ENCODE measurements around the gene RIOX2. TPM values are rescaled to one million over a fixed set of nuclear protein-coding genes. Genes with fewer than 3 reads are reported as not detected.

Gene RIOX2
- total RNA-seq, 1 donor, result 27.1 TPM

- Histone ChIP-seq H3K27me3 (ENCODE audit: insufficient read depth, low read length) (no peaks in the 10 kb centered on the region), H3K27ac (ENCODE audit: low read depth, low read length) (no peak overlapping the region), H3K4me1 (ENCODE audit: insufficient read depth, low read length) (no peaks in the 10 kb centered on the region), H4K20me1 (ENCODE audit: insufficient read depth, low read length) (no peaks in the 10 kb centered on the region), H2AFZ (ENCODE audit: low read length) (no peak overlapping the region), H3K4me3 (ENCODE audit: insufficient read depth, low read length) (no peak overlapping the region), H3K4me2 (ENCODE audit: insufficient read depth, low read length) (no peak overlapping the region), H3K36me3 (ENCODE audit: insufficient read depth, low read length) (peaks cover 7% of the 10 kb centered on the region), H3K9me3 (ENCODE audit: low read depth, low read length) (no peaks in the 10 kb centered on the region), H3K79me2 (ENCODE audit: insufficient read depth, low read length) (no peaks in the 10 kb centered on the region)
- DNase-seq (ENCODE audit: insufficient read length, low spot score, missing footprints), result no peak
- TF ChIP-seq CTCF (IDR thresholded peaks at IDR 0.05; ENCODE audit: extremely low read depth, low read depth, low read length), result peak; percentile 19
These were observed 75.7 kb downstream of the RIOX2 start for GRCh38 chr3:97896547-97896946.

GRCh38 chr3:97896129-97896528 lies 76.1 kb downstream of the RIOX2 start:
- no peak overlapping the region for H3K4me3 ChIP-seq (ENCODE audit: insufficient read depth, low read length)
- H3K27me3 ChIP-seq (ENCODE audit: insufficient read depth, low read length), result no peaks in the 10 kb centered on the region
- no peak overlapping the region for H3K27ac ChIP-seq (ENCODE audit: low read depth, low read length)
- DNase-seq (ENCODE audit: insufficient read length, low spot score, missing footprints), result no peak
- H3K4me1 ChIP-seq (ENCODE audit: insufficient read depth, low read length), result no peaks in the 10 kb centered on the region
- no peak overlapping the region for H2AFZ ChIP-seq (ENCODE audit: low read length)
- H3K36me3 ChIP-seq (ENCODE audit: insufficient read depth, low read length), result peaks cover 7% of the 10 kb centered on the region
- H3K9me3 ChIP-seq (ENCODE audit: low read depth, low read length), result no peaks in the 10 kb centered on the region
- no peaks in the 10 kb centered on the region for H3K79me2 ChIP-seq (ENCODE audit: insufficient read depth, low read length)
- no peaks in the 10 kb centered on the region for H4K20me1 ChIP-seq (ENCODE audit: insufficient read depth, low read length)
- TF ChIP-seq CTCF (IDR thresholded peaks at IDR 0.05; ENCODE audit: extremely low read depth, low read depth, low read length), result no peak
- no peak overlapping the region for H3K4me2 ChIP-seq (ENCODE audit: insufficient read depth, low read length)

- Histone ChIP-seq H3K4me2 (ENCODE audit: insufficient read depth, low read length) (no peak overlapping the region), H3K9me3 (ENCODE audit: low read depth, low read length) (no peaks in the 10 kb centered on the region), H3K36me3 (ENCODE audit: insufficient read depth, low read length) (peaks cover 7% of the 10 kb centered on the region), H3K4me1 (ENCODE audit: insufficient read depth, low read length) (no peaks in the 10 kb centered on the region), H3K79me2 (ENCODE audit: insufficient read depth, low read length) (no peaks in the 10 kb centered on the region), H3K27ac (ENCODE audit: low read depth, low read length) (no peak overlapping the region), H3K4me3 (ENCODE audit: insufficient read depth, low read length) (no peak overlapping the region), H4K20me1 (ENCODE audit: insufficient read depth, low read length) (no peaks in the 10 kb centered on the region), H3K27me3 (ENCODE audit: insufficient read depth, low read length) (no peaks in the 10 kb centered on the region), H2AFZ (ENCODE audit: low read length) (no peak overlapping the region)
- no peak for TF ChIP-seq CTCF (IDR thresholded peaks at IDR 0.05; ENCODE audit: extremely low read depth, low read depth, low read length)
- no peak for DNase-seq (ENCODE audit: insufficient read length, low spot score, missing footprints)
These were observed 77.0 kb downstream of the RIOX2 start for GRCh38 chr3:97895216-97895615.

- no peak for DNase-seq (ENCODE audit: insufficient read length, low spot score, missing footprints)
- TF ChIP-seq CTCF (IDR thresholded peaks at IDR 0.05; ENCODE audit: extremely low read depth, low read depth, low read length), result no peak
- Histone ChIP-seq H3K4me1 (ENCODE audit: insufficient read depth, low read length) (no peaks in the 10 kb centered on the region), H3K4me2 (ENCODE audit: insufficient read depth, low read length) (no peak overlapping the region), H3K4me3 (ENCODE audit: insufficient read depth, low read length) (no peak overlapping the region), H2AFZ (ENCODE audit: low read length) (no peak overlapping the region), H3K27ac (ENCODE audit: low read depth, low read length) (no peak overlapping the region), H3K79me2 (ENCODE audit: insufficient read depth, low read length) (no peaks in the 10 kb centered on the region), H4K20me1 (ENCODE audit: insufficient read depth, low read length) (no peaks in the 10 kb centered on the region), H3K27me3 (ENCODE audit: insufficient read depth, low read length) (no peaks in the 10 kb centered on the region), H3K36me3 (ENCODE audit: insufficient read depth, low read length) (no peaks in the 10 kb centered on the region), H3K9me3 (ENCODE audit: low read depth, low read length) (no peaks in the 10 kb centered on the region)
These were observed 79.4 kb downstream of the RIOX2 start for GRCh38 chr3:97892852-97893251.

Other genes starting within 250 kb of the RIOX2 start
- 10.6 and 11.6 TPM in 2 replicates for gene ARL6, start 207.7 kb downstream of the RIOX2 start, total RNA-seq
- 18.9 and 20.3 TPM in 2 replicates for gene CRYBG3, start 150.4 kb downstream of the RIOX2 start, total RNA-seq
- not detected in 2 replicates for gene GABRR3, start 62.9 kb upstream of the RIOX2 start, total RNA-seq
- gene OR5AC2, start 114.7 kb upstream of the RIOX2 start, total RNA-seq, result not detected in 2 replicates
- not detected in 2 replicates for gene OR5H1, start 158.3 kb upstream of the RIOX2 start, total RNA-seq
- gene OR5H14, start 175.0 kb upstream of the RIOX2 start, total RNA-seq, result not detected in 2 replicates
- not detected in 2 replicates for gene OR5H15, start 194.3 kb upstream of the RIOX2 start, total RNA-seq